AG20443 (cell line): ENCODE results near the gene AOX1.
"Not testable (repeated sequence)": the region's sequence is repeated elsewhere in the genome, so short reads cannot be mapped to it uniquely, and the experiment has no call there.

Experiments used
- DNase-seq: peaks from one replicate; pipeline ENCODE4 v3.0.0; 2012; ENCODE audit warnings: low spot score, mixed read lengths

Gene AOX1

DNA sequence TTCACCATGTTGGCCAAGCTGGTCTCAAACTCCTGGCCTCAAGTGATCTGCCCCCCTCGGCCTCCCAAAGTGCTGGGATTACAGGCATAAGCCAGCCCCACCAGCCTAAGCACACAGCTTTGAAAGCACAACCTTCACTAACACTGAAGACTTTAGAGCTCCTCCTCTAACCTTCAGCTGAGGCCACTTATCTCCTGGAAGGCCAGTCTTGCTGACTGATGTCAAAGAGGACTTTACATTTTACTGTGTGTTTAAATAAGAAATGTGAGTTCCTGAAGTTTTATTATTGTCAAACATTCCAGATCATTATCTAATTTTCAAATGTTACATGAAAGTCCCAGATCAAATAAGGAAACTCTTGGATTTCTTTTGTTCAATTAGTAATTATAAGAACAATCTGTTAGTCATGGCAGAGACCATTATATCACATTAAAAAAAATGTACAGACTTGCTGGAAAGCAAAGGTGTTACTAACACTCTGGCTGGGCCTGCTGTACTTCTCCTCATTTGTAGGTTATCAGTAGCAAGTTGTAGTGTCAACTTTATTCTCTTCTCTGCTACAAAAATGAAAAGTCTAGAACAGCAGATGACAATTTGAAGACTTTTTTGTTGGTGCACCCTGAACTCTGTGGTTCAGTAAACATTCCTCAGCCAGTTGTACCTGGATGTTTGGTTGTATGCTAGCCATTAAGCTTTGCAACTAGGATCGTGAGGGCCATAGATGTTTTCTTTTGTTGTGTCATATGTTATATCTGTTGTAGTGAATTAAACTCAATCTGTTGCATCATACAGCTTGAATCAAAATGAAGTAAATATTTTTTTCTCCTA, 80.0 kb downstream of the AOX1 start:
- DNase-seq: no peak

DNA sequence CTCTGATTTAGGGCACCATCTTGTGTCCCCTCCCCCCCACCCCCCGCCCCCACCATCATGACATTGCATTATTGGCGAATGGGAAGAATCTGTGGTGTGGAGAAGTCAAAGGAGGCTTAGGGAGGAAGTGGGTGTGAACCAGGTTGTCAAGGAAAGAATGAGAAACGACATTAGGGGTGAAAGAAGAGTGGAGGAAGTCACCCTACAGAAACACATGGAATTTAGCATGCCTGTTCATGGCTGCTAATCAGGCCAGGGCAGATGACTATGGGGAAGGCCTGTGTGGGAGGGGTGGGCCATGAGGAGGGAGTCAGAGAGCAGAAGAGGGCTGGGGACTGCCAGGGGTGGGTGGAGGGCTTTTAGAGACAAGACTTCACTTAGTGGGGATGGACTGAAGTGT, 81.6 kb downstream of the AOX1 start:
- DNase-seq: no peak

- DNase-seq: no peak
These were observed 82.7 kb downstream of the AOX1 start for GRCh38 chr2:200668478-200668877.

- DNase-seq: no peak
These were observed 83.5 kb downstream of the AOX1 start for GRCh38 chr2:200669308-200669707.

GRCh38 chr2:200670313-200670712, 84.5 kb downstream of the AOX1 start:
- no peak for DNase-seq

DNA sequence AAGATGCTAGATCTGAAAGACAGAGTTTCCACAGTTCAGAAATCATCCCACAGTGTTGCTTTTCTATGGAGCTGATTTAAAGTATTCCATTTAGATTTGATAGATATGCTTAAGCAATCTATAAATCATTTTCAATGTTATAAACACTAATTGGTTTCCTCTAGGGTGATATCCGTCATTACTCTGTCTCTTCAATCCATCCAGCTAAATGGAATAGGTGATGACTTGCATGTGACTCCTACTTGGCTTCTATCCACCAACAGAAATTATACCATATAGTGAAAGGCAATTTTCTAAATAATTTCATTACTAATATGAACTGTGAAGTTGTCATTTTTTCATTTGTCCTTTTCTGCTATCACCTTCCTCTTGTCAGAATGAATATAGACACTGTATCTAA, 84.9 kb downstream of the AOX1 start:
- DNase-seq: no peak

DNA sequence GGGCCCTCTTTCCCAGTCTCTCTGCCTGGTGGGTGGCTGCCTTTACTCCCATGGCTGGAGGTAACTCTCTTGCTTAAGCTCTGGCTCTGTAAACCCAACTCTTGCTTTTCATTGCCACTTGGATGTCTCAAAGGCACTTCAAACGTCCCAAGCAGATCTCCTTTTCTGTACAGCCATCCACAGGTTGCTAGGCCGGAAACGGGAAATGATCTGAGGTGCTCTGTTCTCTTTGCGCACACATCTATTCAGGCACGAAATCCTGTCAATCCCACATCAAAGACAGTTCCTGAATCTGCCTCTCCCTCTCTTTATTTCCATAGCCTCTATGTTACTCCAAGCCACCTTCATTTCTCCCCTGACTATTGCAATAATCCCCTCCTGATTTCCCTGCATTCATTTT, 87.4 kb downstream of the AOX1 start:
- no peak for DNase-seq

DNA sequence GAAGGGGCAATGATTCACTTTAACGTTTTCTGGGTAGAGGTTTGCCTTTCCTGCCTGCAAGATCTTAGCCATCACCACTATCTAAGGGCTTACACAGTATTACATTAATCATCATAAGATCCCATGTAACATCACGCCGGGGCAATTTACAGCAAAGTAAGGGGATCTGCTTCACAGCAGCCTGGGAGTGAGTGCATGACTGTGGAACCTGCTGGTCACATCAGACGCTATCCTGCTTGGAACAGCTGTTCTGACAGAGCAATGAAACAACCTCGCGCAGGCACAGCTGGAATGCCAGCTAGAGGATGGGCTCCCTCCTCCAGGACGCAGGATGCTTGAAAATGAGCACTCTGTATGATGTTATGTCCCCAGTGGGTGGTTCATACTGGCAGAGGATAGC, 89.0 kb downstream of the AOX1 start:
- DNase-seq: no peak

DNA sequence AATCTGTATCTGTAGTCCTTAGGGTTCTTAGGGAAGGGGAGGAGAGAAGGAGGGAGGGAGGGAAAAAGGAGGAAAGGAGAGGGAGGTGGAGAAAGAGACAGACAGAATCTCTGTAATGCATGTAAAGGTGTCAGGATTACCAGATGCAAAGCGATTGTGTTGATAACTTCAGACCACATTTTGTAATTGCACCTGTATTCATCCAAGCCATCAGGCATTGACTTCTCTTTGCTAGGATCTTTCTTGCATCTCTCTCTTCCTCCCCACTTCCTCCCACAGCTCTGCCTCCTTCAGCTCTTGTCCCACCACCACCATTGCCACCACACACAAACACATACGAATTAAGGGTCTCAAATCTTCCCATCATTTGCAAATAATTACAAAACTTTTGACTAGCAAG, 91.4 kb downstream of the AOX1 start:
- no peak for DNase-seq

GRCh38 chr2:200677721-200678532, 92.1 kb downstream of the AOX1 start:
- peak; percentile 74 for DNase-seq

GRCh38 chr2:200679127-200679526, 93.3 kb downstream of the AOX1 start:
- DNase-seq: no peak

DNA sequence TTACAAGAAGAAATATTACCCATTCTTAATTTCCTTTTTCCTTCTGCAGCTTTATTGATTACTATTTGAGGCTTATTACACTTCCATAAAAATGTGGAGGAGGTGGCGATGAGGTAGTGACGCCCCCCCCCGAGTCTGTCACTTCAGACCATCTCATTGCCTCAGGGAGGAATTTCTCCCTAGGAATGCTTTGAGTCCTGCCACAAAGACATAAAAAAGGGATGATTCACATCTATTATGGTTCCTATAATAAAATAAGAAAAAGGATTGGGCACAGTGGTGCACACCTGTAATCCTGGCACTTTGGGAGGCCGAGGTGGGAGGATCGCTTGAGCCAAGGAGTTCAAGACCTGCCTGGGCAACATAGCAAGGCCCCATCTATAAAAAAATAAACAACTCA, 93.7 kb downstream of the AOX1 start:
- no peak for DNase-seq

- no peak for DNase-seq
These were observed 95.9 kb downstream of the AOX1 start for GRCh38 chr2:200681697-200682096.

- not testable (repeated sequence) for DNase-seq
These were observed 96.6 kb downstream of the AOX1 start for GRCh38 chr2:200682407-200682806.

DNA sequence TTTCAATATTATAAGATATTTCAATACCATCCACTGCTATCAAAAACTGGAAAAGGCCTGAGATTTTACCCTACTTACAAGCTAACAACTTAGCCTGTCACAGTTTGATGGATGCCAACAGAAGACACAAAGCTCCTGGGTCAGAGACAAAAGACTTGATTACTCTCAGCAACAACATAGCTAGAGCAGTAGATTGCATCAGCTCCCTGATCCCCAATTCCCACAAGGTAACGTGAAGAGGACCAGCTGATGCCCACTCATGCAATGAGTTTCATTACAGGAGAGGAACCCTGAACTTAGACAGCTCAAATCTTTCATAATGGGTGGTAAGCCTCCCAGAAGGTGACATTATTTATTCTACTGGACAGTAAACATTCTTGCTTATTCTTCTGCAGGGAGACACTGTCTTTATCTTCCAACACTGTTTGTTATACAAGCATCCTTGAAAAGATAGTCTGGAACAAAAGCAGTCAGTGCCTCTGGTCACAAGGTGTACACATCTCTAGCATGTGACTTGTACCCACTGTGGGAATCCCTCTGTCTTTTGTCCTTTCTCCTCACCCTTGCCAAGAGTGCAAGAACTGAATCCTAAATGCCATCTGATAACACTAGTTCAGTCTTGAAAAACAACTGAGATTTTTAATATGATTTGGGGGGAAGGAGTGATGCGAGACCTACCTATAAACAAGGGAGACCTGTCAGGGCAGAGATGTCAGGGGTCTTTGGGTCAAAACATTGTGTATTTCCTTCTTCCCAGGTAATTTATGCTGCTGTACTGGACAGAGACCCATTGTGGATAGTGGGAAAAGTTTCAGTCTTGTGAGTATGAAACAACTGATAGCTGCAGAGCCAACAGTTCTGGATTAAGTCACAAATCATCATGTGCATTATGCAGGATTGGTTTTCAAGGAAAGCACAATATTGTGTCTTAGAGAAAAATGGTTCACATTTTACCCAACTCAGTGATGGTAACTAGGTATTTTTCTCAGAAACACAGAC, 102.4 kb downstream of the AOX1 start:
- DNase-seq: no peak

DNA sequence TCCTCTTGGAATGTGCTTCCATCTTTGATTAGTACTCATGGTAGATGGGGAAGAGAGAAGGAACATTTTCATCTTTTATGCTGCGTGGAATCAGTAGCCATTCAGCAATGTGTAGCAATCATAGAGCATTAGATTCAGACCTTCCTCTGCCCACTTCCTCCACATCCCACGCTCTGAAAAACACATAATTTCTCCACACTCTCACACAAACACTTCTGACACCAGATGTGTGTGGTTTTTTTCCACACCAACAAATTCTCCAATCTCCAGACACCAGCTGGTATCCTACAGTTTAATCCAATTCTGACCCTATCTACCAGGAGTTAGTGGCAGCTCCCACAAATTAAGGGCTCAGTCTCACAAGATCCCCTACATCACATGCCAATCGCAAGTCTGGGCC, 103.3 kb downstream of the AOX1 start:
- no peak for DNase-seq

DNA sequence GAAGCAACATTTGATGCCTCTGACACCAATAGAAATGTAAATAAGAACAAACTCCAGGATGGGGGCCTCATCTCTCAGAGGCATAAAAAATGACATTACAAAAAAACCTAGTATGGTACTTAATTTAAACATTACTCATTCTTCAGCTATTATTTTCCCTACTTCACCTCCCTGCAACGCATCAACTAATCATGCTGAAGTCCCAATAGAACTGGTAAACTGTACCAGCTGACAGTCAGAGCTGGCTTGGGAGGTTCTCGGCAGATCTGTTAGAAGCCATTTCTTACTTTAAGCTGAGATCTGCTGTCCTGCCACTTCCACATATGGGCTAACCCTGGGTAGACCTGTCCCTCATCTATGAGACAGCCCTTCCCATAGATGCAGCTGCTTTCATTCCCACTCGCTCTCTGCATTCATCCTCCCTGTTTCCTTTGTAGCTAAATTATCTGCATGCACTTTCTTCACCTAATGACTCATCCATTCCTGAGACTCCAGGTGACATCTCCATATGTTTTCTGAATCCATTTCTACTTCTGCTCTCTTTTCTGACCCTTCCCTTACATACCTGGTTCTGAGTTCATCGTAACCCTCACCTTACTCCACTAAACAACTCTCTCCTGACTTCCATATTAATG, 108.1 kb downstream of the AOX1 start:
- DNase-seq: no peak

- DNase-seq: no peak
These were observed 109.4 kb downstream of the AOX1 start for GRCh38 chr2:200695191-200695590.

- DNase-seq: no peak
These were observed 109.8 kb downstream of the AOX1 start for GRCh38 chr2:200695601-200696000.

DNA sequence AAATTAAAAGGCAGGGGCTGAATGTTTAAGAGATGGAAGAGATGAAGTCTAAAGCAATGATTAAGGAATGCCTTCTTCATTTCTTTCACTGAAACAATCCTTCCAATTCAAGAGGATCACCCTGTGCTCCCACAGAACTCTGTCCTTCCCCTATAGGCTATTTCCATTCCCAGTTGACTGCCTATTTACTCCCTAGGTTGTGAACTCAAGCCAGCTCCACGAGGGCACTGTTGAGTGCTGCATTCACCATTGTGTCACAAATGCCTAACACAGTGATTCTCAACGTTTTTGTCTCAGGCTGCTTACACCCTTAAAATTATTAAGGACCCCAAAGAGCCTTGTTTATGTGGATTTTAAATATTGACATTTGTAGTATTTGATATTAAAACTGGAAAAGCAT, 112.4 kb downstream of the AOX1 start:
- DNase-seq: no peak

DNA sequence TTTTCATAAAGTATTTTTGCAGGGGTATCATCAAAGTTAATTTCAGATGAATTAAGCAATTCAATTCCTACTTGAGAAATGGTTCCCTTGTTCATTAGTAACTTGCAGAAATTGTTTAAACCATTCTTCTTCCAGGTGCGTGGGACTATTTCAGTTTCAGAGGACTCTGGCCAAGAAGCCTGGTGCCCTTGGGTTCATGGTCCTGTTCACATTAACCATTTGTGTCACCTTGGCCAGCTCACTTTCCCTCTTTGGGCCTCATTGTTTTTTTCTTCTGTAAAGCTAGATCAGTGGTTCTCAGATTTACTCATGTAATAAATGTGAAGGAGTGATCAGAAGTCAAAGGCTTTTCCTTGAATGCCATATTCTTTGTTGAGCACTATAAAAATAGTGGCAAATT, 113.5 kb downstream of the AOX1 start:
- no peak for DNase-seq

DNA sequence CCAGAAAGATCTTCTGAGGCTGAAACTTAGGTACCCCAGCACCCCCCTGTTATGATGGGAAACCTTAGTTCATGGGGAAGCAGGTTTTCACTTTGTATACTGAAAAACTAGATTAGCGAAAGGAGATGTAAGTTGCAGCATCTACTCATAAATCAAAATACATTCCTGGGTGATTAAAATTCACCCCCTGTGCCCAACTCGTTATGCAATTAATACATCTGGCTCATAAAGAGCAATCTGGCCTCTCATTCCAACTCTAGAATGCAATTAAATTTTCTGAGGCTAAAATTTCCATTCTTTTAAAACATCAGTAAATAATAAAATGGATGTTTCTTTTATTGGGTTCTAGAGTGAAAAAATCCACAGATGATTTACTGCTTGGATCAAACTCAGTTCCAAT, 115.0 kb downstream of the AOX1 start:
- DNase-seq: no peak
